K562 (cell line): ENCODE data around the gene MPPED1. TPM values are rescaled to one million over a fixed set of nuclear protein-coding genes. Genes with fewer than 3 reads are reported as not detected.

Source experiments
- ATAC-seq: fragments of 200-7000 bp; cut with Tn5 transposase; 3 replicates; pipeline ENCODE4 v1.9.1; 2020; ENCODE audit warnings: moderate library complexity
- BruUV-seq: library from RNA; stranded (reverse); fragments of 400-500 nt; replicated peaks from 2 replicates; lab custom pipeline; 2021; lab: Mats Ljungman, UMichigan
- CTCF ChIA-PET: fragments of 300-600 bp; formaldehyde crosslinking; extraction: SDS; loops from one replicate; lab custom pipeline; 2021; ENCODE audit warnings: low intra/inter-chr PET ratio; lab: Yijun Ruan, JAX
- POLR2A ChIA-PET: fragments of 300-600, 350-650 bp; sonication (Branson Sonifier 250); formaldehyde crosslinking; extraction: SDS; loops from one replicate; lab custom pipeline; 2021; ENCODE audit warnings: antibody characterized with exemption, inconsistent platforms; lab: Yijun Ruan, JAX
- DNase-seq, 4 experiments: peaks; one replicate each; pipeline versions ENCODE4 v3.0.0 to v3.0.0-alpha.2; 2011 to 2018; ENCODE audit warnings: low spot score in 3 of 4, mixed read lengths in 3 of 4; ENCODE audit errors: extremely low read depth in 1 of 4
- FAIRE-seq: peaks from 2 replicates; lab custom pipeline; 2011; peaks lifted over from hg19 to GRCh38; lab: Jason Lieb, UNC
- H2AFZ ChIP-seq: 2 replicates; pipeline ENCODE4 v1.6.0; 2011; ENCODE audit warnings: low read depth, low read length, control low read depth, inconsistent platforms
- H3K27ac ChIP-seq: fragments of 200-600 bp; 3 replicates; pipeline ENCODE4 v1.8.0; 2011; ENCODE audit warnings: low read depth, mild to moderate bottlenecking, control low read depth, inconsistent platforms, low read length, moderate library complexity, mixed read lengths; ENCODE audit errors: extremely low read depth
- H3K27me3 ChIP-seq, 2 experiments: fragments of 300-600 bp in 1 of 2; 2 replicates in 1 of 2; 3 replicates in 1 of 2; pipeline versions ENCODE4 v1.6.0 to v1.8.0; 2011; ENCODE audit warnings: inconsistent platforms in 2 of 2, low read length in 2 of 2, mild to moderate bottlenecking in 1 of 2, mixed read lengths in 1 of 2, moderate library complexity in 1 of 2; ENCODE audit not compliant: control insufficient read depth in 2 of 2, insufficient read depth in 2 of 2
- H3K36me3 ChIP-seq: fragments of 300-600 bp; 3 replicates; pipeline ENCODE4 v1.8.0; 2011; ENCODE audit warnings: mild to moderate bottlenecking, low read length, inconsistent platforms; ENCODE audit not compliant: control insufficient read depth, insufficient read depth
- H3K4me1 ChIP-seq, 2 experiments: fragments of 200-600 bp in 1 of 2; replicated peaks in 1 of 2; 2 replicates in 1 of 2; 3 replicates in 1 of 2; pipeline versions ENCODE4 v1.5.1 to v1.8.0; 2011; ENCODE audit warnings: inconsistent platforms in 2 of 2, low read length in 2 of 2, mild to moderate bottlenecking in 1 of 2, mixed read lengths in 1 of 2, moderate library complexity in 1 of 2; ENCODE audit not compliant: control insufficient read depth in 2 of 2, insufficient read depth in 2 of 2
- H3K4me2 ChIP-seq: 2 replicates; pipeline ENCODE4 v1.6.1; 2011; ENCODE audit warnings: low read length, control low read depth, inconsistent platforms, mixed read lengths; ENCODE audit not compliant: insufficient read depth
- H3K4me3 ChIP-seq: fragments of 200-600 bp; sonication (generic), shearing (Covaris generic); 2 replicates; pipeline ENCODE4 v1.5.1; 2016; ENCODE audit warnings: control low read depth, inconsistent platforms
- H3K79me2 ChIP-seq: fragments of 200-600 bp; 3 replicates; pipeline ENCODE4 v1.8.0; 2011; ENCODE audit warnings: low read length, inconsistent platforms; ENCODE audit not compliant: control insufficient read depth, insufficient read depth
- H3K9ac ChIP-seq, 2 experiments: 2 replicates each; pipeline versions ENCODE4 v1.6.0 to v1.6.1; 2011; ENCODE audit warnings: low read depth in 2 of 2, low read length in 2 of 2, control low read depth in 1 of 2, inconsistent platforms in 1 of 2, mild to moderate bottlenecking in 1 of 2, mixed read lengths in 1 of 2; ENCODE audit not compliant: insufficient read depth in 1 of 2
- H3K9me1 ChIP-seq: one replicate; pipeline ENCODE4 v1.6.0; 2011; ENCODE audit warnings: inconsistent platforms, mild to moderate bottlenecking, low read length, moderate library complexity; ENCODE audit not compliant: control insufficient read depth, insufficient read depth
- H3K9me3 ChIP-seq: replicated peaks from 2 replicates; pipeline ENCODE4 v1.5.1; 2011; ENCODE audit warnings: low read depth, low read length, inconsistent platforms; ENCODE audit not compliant: control insufficient read depth, insufficient read depth
- H4K20me1 ChIP-seq: replicated peaks from 2 replicates; pipeline ENCODE4 v1.6.1; 2011; ENCODE audit warnings: low read length, inconsistent platforms, mixed read lengths; ENCODE audit not compliant: control insufficient read depth, insufficient read depth
- ESRRB ChIP-seq: fragments of 250-450 bp; sonication (Bioruptor Pico); IDR thresholded peaks from 2 replicates; pipeline ENCODE4 v1.5.0; 2020; ENCODE audit warnings: mild to moderate bottlenecking, moderate library complexity, borderline replicate concordance
- RNF219 ChIP-seq: fragments of 250-450 bp; sonication (Bioruptor Pico); IDR thresholded peaks from 2 replicates; pipeline ENCODE4 v1.5.0; 2022; ENCODE audit warnings: mild to moderate bottlenecking
- SIRT6 ChIP-seq: IDR thresholded peaks from one replicate; pipeline ENCODE4 v1.6.1; 2012; ENCODE audit warnings: low read depth, mild to moderate bottlenecking, control low read depth, inconsistent platforms, low read length, moderate library complexity
- SREBF2 ChIP-seq: sonication (generic); formaldehyde crosslinking; IDR thresholded peaks from 2 replicates; pipeline ENCODE4 v1.4.0; 2020; ENCODE audit warnings: mild to moderate bottlenecking, missing genetic modification reagents
- ZNF24 ChIP-seq: fragments of 450-650 bp; IDR thresholded peaks from 2 replicates; pipeline ENCODE4 v1.6.1; 2016
- ZNF280B ChIP-seq: fragments of 250-450 bp; sonication (Bioruptor Pico); IDR thresholded peaks from 2 replicates; pipeline ENCODE4 v1.5.1; 2021; ENCODE audit warnings: mild to moderate bottlenecking
- ZNF589 ChIP-seq: fragments of 200-800 bp; sonication (Bioruptor generic); IDR thresholded peaks from 2 replicates; pipeline ENCODE4 v1.6.1; 2016; ENCODE audit warnings: low read depth, missing genetic modification characterization, missing compliant biosample characterization
- WGBS: fragments of 100-300 bp; shearing (Covaris generic); methylation state at CpG from one replicate; pipeline ENCODE4 v1.1.6; 2016; ENCODE audit warnings: low coverage, mixed read lengths; ENCODE audit not compliant: insufficient coverage; ENCODE audit errors: missing lambda C conversion rate; 5-methylcytosine and 5-hydroxymethylcytosine counted together
- in situ Hi-C: fragments of 300-500 bp; cut with MboI; formaldehyde crosslinking; loops from 4 replicates; pipeline ENCODE4 v1.15.0; 2018; ENCODE audit warnings: inconsistent platforms, mixed read lengths
- intact Hi-C: fragments of 100-400 bp; cut with micrococcal nuclease; formaldehyde crosslinking; loops from 2 replicates; pipeline ENCODE4 v1.14.2; 2022
- polyA plus RNA-seq, 8 experiments: library from polyadenylated mRNA; depleted of rRNA in 4 of 8; stranded (reverse) in 5 of 8; unstranded in 3 of 8; fragments of >200 nt; fragmentation: Nextera tagmentation in 2 of 8; fragmentation: Illumina TruSeq in 1 of 8; extraction: Ambion mirVana in 2 of 8; extraction: Trizol in 1 of 8; gene quantifications; 2 replicates each; pipeline versions ENCODE4 v1.2.1 to v1.2.3, GENCODE V29; 2011 to 2014; ENCODE audit warnings: inconsistent platforms in 1 of 8, missing spikeins in 1 of 8
- total RNA-seq, 7 experiments: library from RNA; depleted of rRNA in 6 of 7; stranded (reverse); fragments of >200 nt in 6 of 7; fragmentation: Illumina TruSeq in 2 of 7; extraction: Trizol in 2 of 7; gene quantifications; 2 replicates each; pipeline versions ENCODE4 v1.2.1 to v1.2.3, GENCODE V29; 2011 to 2021; ENCODE audit warnings: low replicate concordance in 1 of 7

The MPPED1 gene
- total and polyA plus RNA-seq, 9 of the 15 experiments (the other 6 are each of a cell fraction or from before 2014, with no cell fraction given): not detected

- Histone ChIP-seq H3K9me1 (no peaks in the 10 kb centered on the region), H3K27me3 (peaks cover 0 to 28% of the 10 kb centered on the region in 2 experiments; a peak in 2 of 5 replicates), H3K27ac (no peak overlapping the region), H2AFZ (no peak overlapping the region), H3K9me3 (no peaks in the 10 kb centered on the region), H3K4me2 (no peak overlapping the region), H3K79me2 (no peaks in the 10 kb centered on the region), H3K4me3 (no peak overlapping the region), H3K4me1 (no peaks in the 10 kb centered on the region), H4K20me1 (no peaks in the 10 kb centered on the region), H3K9ac (no peak overlapping the region), H3K36me3 (no peaks in the 10 kb centered on the region)
- no peak for FAIRE-seq
- intact Hi-C loops (no loop called here), in situ Hi-C loops (no loop called here)
- no peak for DNase-seq
- 16% methylated on average over 25 of the region's 35 CpGs for WGBS
- ATAC-seq: no peak
- POLR2A ChIA-PET: no interaction called here
- no TSS peak for BruUV-seq
- CTCF ChIA-PET: no interaction called here
- TF ChIP-seq ESRRB (CRISPR knock-in tag) (no peak), ZNF24 (peak; percentile 45; the same call in 1 of the 2 replicates), SREBF2 (no peak)
Measured at GRCh38 chr22:43433451-43434274, 21.8 kb downstream of the MPPED1 start.

- Histone ChIP-seq H2AFZ (no peak overlapping the region), H3K4me2 (no peak overlapping the region), H3K9ac (no peak overlapping the region), H3K4me3 (no peak overlapping the region), H3K36me3 (no peaks in the 10 kb centered on the region), H4K20me1 (no peaks in the 10 kb centered on the region), H3K27me3 (peaks cover 0 to 23% of the 10 kb centered on the region in 2 experiments; a peak in 2 of 5 replicates), H3K4me1 (no peaks in the 10 kb centered on the region), H3K27ac (no peak overlapping the region), H3K79me2 (no peaks in the 10 kb centered on the region), H3K9me3 (no peaks in the 10 kb centered on the region), H3K9me1 (no peaks in the 10 kb centered on the region)
- no peak for DNase-seq
- 2% methylated on average over 21 of the region's 25 CpGs for WGBS
- no peak for ATAC-seq
- POLR2A ChIA-PET: interaction anchor here (0.6 kb wide), 1 partner anchor 186 kb away, joined by 3 read pairs; no protein-coding TSS in a partner anchor
- in situ Hi-C loops (no loop called here), intact Hi-C loops (no loop called here)
- FAIRE-seq: no peak
- CTCF ChIA-PET: no interaction called here
- no TSS peak for BruUV-seq
- TF ChIP-seq RNF219 (CRISPR knock-in tag) (no peak), SIRT6 (no peak), ZNF589 (CRISPR knock-in tag) (no peak), ZNF280B (CRISPR knock-in tag) (no peak)
Measured at GRCh38 chr22:43434275-43434927, 22.6 kb downstream of the MPPED1 start.
